H1 (cell line): ENCODE measurements around the gene MAP4K4. TPM values are rescaled to one million over a fixed set of nuclear protein-coding genes. Genes with fewer than 3 reads are reported as not detected.
A peak's percentile ranks its signal among the peaks of the same experiment; 100 is the strongest.

ENCODE experiments used
- CTCF ChIA-PET: fragments of 300-600 bp; sonication (Branson Sonifier 250); formaldehyde crosslinking; loops from one replicate; lab custom pipeline; 2021; ENCODE audit not compliant: partially characterized antibody; lab: Charles Lee
- POLR2A ChIA-PET: fragments of 300-600 bp; sonication (Branson Sonifier 250); formaldehyde crosslinking; loops from one replicate; lab custom pipeline; 2021; ENCODE audit warnings: inconsistent platforms; ENCODE audit not compliant: partially characterized antibody; lab: Charles Lee
- DNase-seq, 2 experiments: peaks; one replicate each; pipeline versions ENCODE4 v3.0.0 to v3.0.0-alpha.2; 2010 to 2022; ENCODE audit warnings: low spot score in 2 of 2, low read depth in 1 of 2, mixed read lengths in 1 of 2
- FAIRE-seq: peaks from 2 replicates; lab custom pipeline; 2011; peaks lifted over from hg19 to GRCh38; lab: Jason Lieb, UNC
- H2AFZ ChIP-seq: 2 replicates; pipeline ENCODE4 v1.8.1; 2012; ENCODE audit warnings: low read length, inconsistent platforms
- H2AK5ac ChIP-seq: 2 replicates; pipeline ENCODE4 v1.6.1; 2013; ENCODE audit warnings: low read depth, low read length
- H2BK120ac ChIP-seq: replicated peaks from 2 replicates; pipeline ENCODE3; 2013; ENCODE audit warnings: low read depth, low read length, inconsistent platforms
- H2BK12ac ChIP-seq: 2 replicates; pipeline ENCODE4 v1.6.1; 2013; ENCODE audit warnings: low read depth, low read length
- H2BK15ac ChIP-seq: 2 replicates; pipeline ENCODE4 v1.6.1; 2013; ENCODE audit warnings: low read length
- H2BK20ac ChIP-seq: 2 replicates; pipeline ENCODE4 v1.6.1; 2013; ENCODE audit warnings: low read length
- H2BK5ac ChIP-seq: 2 replicates; pipeline ENCODE4 v1.6.1; 2013; ENCODE audit warnings: low read depth, low read length
- H3K14ac ChIP-seq: 2 replicates; pipeline ENCODE4 v1.6.1; 2013; ENCODE audit warnings: inconsistent platforms; ENCODE audit not compliant: insufficient read length
- H3K18ac ChIP-seq: 2 replicates; pipeline ENCODE4 v1.6.1; 2013; ENCODE audit warnings: low read length; ENCODE audit errors: extremely low read depth
- H3K23ac ChIP-seq: 2 replicates; pipeline ENCODE4 v1.6.1; 2013; ENCODE audit warnings: inconsistent platforms; ENCODE audit not compliant: insufficient read length
- H3K23me2 ChIP-seq: 2 replicates; pipeline ENCODE4 v1.6.1; 2013; ENCODE audit warnings: low read depth, low read length
- H3K27ac ChIP-seq: 2 replicates; pipeline ENCODE4 v1.6.1; 2011; ENCODE audit warnings: low read depth, low read length, inconsistent platforms
- H3K27me3 ChIP-seq, 4 experiments: replicated peaks in 1 of 4; 1 replicate in 1 of 4; 2 replicates in 3 of 4; pipeline versions ENCODE4 v1.6.1 to v1.8.1; 2011 to 2013; ENCODE audit warnings: low read length in 3 of 4, mild to moderate bottlenecking in 3 of 4, inconsistent platforms in 2 of 4, mixed read lengths in 2 of 4, moderate library complexity in 1 of 4; ENCODE audit not compliant: control insufficient read depth in 3 of 4, insufficient read depth in 3 of 4; ENCODE audit errors: extremely low read depth in 1 of 4
- H3K36me3 ChIP-seq, 4 experiments: 2 replicates each; pipeline versions ENCODE4 v1.6.1 to v1.8.1; 2011 to 2013; ENCODE audit warnings: mild to moderate bottlenecking in 4 of 4, low read length in 3 of 4, moderate library complexity in 2 of 4, control low read depth in 1 of 4, inconsistent platforms in 1 of 4; ENCODE audit not compliant: insufficient read depth in 4 of 4, control insufficient read depth in 2 of 4
- H3K4ac ChIP-seq: replicated peaks from 2 replicates; pipeline ENCODE3; 2013; ENCODE audit warnings: low read length, low read depth, mixed read lengths, inconsistent platforms; ENCODE audit not compliant: insufficient read length
- H3K4me1 ChIP-seq, 4 experiments: replicated peaks in 1 of 4; 1 replicate in 1 of 4; 2 replicates in 3 of 4; pipeline versions ENCODE4 v1.6.1 to v1.8.1; 2011 to 2013; ENCODE audit warnings: low read length in 3 of 4, inconsistent platforms in 2 of 4, mixed read lengths in 1 of 4; ENCODE audit not compliant: insufficient read depth in 4 of 4, control insufficient read depth in 3 of 4
- H3K4me2 ChIP-seq, 2 experiments: 2 replicates each; pipeline versions ENCODE4 v1.6.1 to v1.8.1; 2011 to 2013; ENCODE audit warnings: low read depth in 2 of 2, low read length in 2 of 2, control low read depth in 1 of 2, inconsistent platforms in 1 of 2, mild to moderate bottlenecking in 1 of 2; ENCODE audit not compliant: insufficient read depth in 1 of 2
- H3K4me3 ChIP-seq, 4 experiments: fragments of 200-600, 300-600 bp in 1 of 4; sonication (generic), shearing (Covaris generic), sonication (Bioruptor Twin) in 1 of 4; 2 replicates each; pipeline versions ENCODE4 v1.5.1 to v1.8.1; 2011 to 2016; ENCODE audit warnings: low read length in 4 of 4, low read depth in 3 of 4, control low read depth in 2 of 4, inconsistent platforms in 2 of 4, mild to moderate bottlenecking in 2 of 4, mixed read lengths in 1 of 4, moderate library complexity in 1 of 4; ENCODE audit not compliant: insufficient read depth in 2 of 4; ENCODE audit errors: extremely low read depth in 1 of 4
- H3K56ac ChIP-seq: replicated peaks from 2 replicates; pipeline ENCODE3; 2013; ENCODE audit warnings: low read depth, mild to moderate bottlenecking, mixed read lengths, low read length, inconsistent platforms; ENCODE audit not compliant: insufficient read length
- H3K79me1 ChIP-seq: 2 replicates; pipeline ENCODE4 v1.6.1; 2013; ENCODE audit warnings: low read depth, low read length, control low read depth
- H3K79me2 ChIP-seq, 2 experiments: 2 replicates each; pipeline versions ENCODE4 v1.6.1 to v1.8.1; 2012 to 2013; ENCODE audit warnings: low read length in 2 of 2, mild to moderate bottlenecking in 2 of 2, inconsistent platforms in 1 of 2; ENCODE audit not compliant: insufficient read depth in 2 of 2, control insufficient read depth in 1 of 2
- H3K9ac ChIP-seq, 4 experiments: replicated peaks in 1 of 4; 1 replicate in 1 of 4; 2 replicates in 3 of 4; pipeline versions ENCODE4 v1.6.1 to v1.8.1; 2011 to 2013; ENCODE audit warnings: low read depth in 3 of 4, low read length in 3 of 4, control low read depth in 2 of 4, mild to moderate bottlenecking in 2 of 4, moderate library complexity in 2 of 4, inconsistent platforms in 1 of 4; ENCODE audit errors: extremely low read depth in 1 of 4
- H3K9me3 ChIP-seq, 2 experiments: 2 replicates each; pipeline versions ENCODE4 v1.6.1 to v1.8.1; 2012 to 2013; ENCODE audit warnings: mild to moderate bottlenecking in 2 of 2, moderate library complexity in 2 of 2, control low read depth in 1 of 2, inconsistent platforms in 1 of 2, low read depth in 1 of 2, low read length in 1 of 2, mixed read lengths in 1 of 2; ENCODE audit not compliant: insufficient read depth in 2 of 2
- H4K20me1 ChIP-seq, 2 experiments: replicated peaks in 1 of 2; 2 replicates each; pipeline versions ENCODE3 to v1.8.1; 2011 to 2013; ENCODE audit warnings: inconsistent platforms in 2 of 2, low read length in 2 of 2, mild to moderate bottlenecking in 1 of 2; ENCODE audit not compliant: insufficient read depth in 2 of 2, control insufficient read depth in 1 of 2
- H4K5ac ChIP-seq: 2 replicates; pipeline ENCODE4 v1.6.1; 2013; ENCODE audit warnings: low read length, low read depth, mixed read lengths, inconsistent platforms; ENCODE audit not compliant: insufficient read length
- H4K8ac ChIP-seq: 2 replicates; pipeline ENCODE4 v1.8.0; 2013; ENCODE audit warnings: mild to moderate bottlenecking, moderate library complexity, low read length, inconsistent platforms; ENCODE audit not compliant: insufficient read depth; ENCODE audit errors: extremely low read depth
- H4K91ac ChIP-seq: replicated peaks from 2 replicates; pipeline ENCODE3; 2013; ENCODE audit warnings: low read length, mixed read lengths, inconsistent platforms; ENCODE audit not compliant: insufficient read length
- BCL11A ChIP-seq, 2 experiments: IDR thresholded peaks; one replicate each; pipeline ENCODE4 v1.6.1; 2011; ENCODE audit warnings: low read depth in 2 of 2, low read length in 2 of 2, mild to moderate bottlenecking in 2 of 2
- CHD1 ChIP-seq: IDR thresholded peaks from 2 replicates; pipeline ENCODE4 v1.6.1; 2012; ENCODE audit warnings: low read depth, low read length, improper control_type of control experiment
- EGR1 ChIP-seq: IDR thresholded peaks from 2 replicates; pipeline ENCODE4 v1.6.1; 2011; ENCODE audit warnings: low read depth, low read length, borderline replicate concordance
- EZH2 ChIP-seq: fragments of 200-600 bp; sonication (generic); IDR thresholded peaks from 2 replicates; pipeline ENCODE4 v1.7.1; 2012; ENCODE audit warnings: low read depth, mild to moderate bottlenecking, moderate library complexity, low read length, inconsistent platforms; ENCODE audit not compliant: severe bottlenecking
- JUN ChIP-seq: IDR thresholded peaks from 2 replicates; pipeline ENCODE4 v1.6.1; 2011; ENCODE audit warnings: low read depth, mild to moderate bottlenecking, improper control_type of control experiment, low read length
- MAX ChIP-seq: IDR thresholded peaks from 2 replicates; pipeline ENCODE4 v1.6.1; 2012; ENCODE audit warnings: inconsistent platforms
- PHF8 ChIP-seq: fragments of 200-600 bp; sonication (generic); conservative IDR thresholded peaks from 2 replicates; pipeline ENCODE4 v1.7.1; 2012; ENCODE audit warnings: low read depth, mild to moderate bottlenecking, inconsistent platforms, low read length, moderate library complexity
- POLR2AphosphoS5 ChIP-seq: IDR thresholded peaks from 2 replicates; pipeline ENCODE4 v1.6.1; 2011; ENCODE audit warnings: low read depth, low read length
- RAD21 ChIP-seq, 2 experiments: IDR thresholded peaks in 1 of 2; conservative IDR thresholded peaks in 1 of 2; 2 replicates each; pipeline ENCODE4 v1.6.1; 2011; ENCODE audit warnings: low read depth in 2 of 2, low read length in 2 of 2, improper control_type of control experiment in 1 of 2, inconsistent platforms in 1 of 2, mild to moderate bottlenecking in 1 of 2, moderate library complexity in 1 of 2
- RFX5 ChIP-seq: IDR thresholded peaks from 2 replicates; pipeline ENCODE4 v1.6.1; 2011; ENCODE audit warnings: low read depth, low read length, improper control_type of control experiment, borderline replicate concordance
- RXRA ChIP-seq: IDR thresholded peaks from 2 replicates; pipeline ENCODE4 v1.6.1; 2011; ENCODE audit warnings: low read depth, mild to moderate bottlenecking, low read length, moderate library complexity; ENCODE audit not compliant: insufficient read depth
- SP1 ChIP-seq: IDR thresholded peaks from 2 replicates; pipeline ENCODE4 v1.6.1; 2011; ENCODE audit warnings: low read depth, low read length
- WGBS, 2 experiments: shearing (Covaris generic) in 1 of 2; methylation state at CpG; one replicate each; pipeline versions ENCODE4 v1.1.6 to v1.1.7; 2013 to 2015; ENCODE audit warnings: low lambda C conversion rate in 2 of 2, mixed read lengths in 2 of 2, inconsistent platforms in 1 of 2, low coverage in 1 of 2, missing lambda C conversion rate in 1 of 2; ENCODE audit not compliant: insufficient replicate concordance in 2 of 2, insufficient coverage in 1 of 2, insufficient read length in 1 of 2; ENCODE audit errors: extremely low coverage in 1 of 2, missing lambda C conversion rate in 1 of 2; 5-methylcytosine and 5-hydroxymethylcytosine counted together
- polyA plus RNA-seq, 7 experiments: library from polyadenylated mRNA; depleted of rRNA in 3 of 7; stranded (reverse) in 5 of 7; unstranded in 2 of 7; fragments of >200 nt in 5 of 7; fragments of 200-250 nt in 2 of 7; gene quantifications; 1 replicate in 5 of 7; 2 replicates in 1 of 7; 4 replicates in 1 of 7; pipeline versions ENCODE4 v1.2.1 to v1.2.3, GENCODE V29; 2011 to 2013; ENCODE audit warnings: missing spikeins in 2 of 7, mixed read lengths in 2 of 7
- total RNA-seq: library from RNA; stranded (reverse); fragmentation: NEBNext Ultra II Directional; extraction: Animal tissue kit (Norgen Biotek cat#: 25700); gene quantifications from 2 replicates; pipeline ENCODE4 v1.2.1, GENCODE V29; 2021

MAP4K4 gene
- total and polyA plus RNA-seq, 2 of the 8 experiments (the other 6 are each of a cell fraction or from before 2014, with no cell fraction given): 53.2 to 138 TPM

- ChIA-PET POLR2A (no interaction called here), CTCF (interaction anchor here (1.1 to 2.4 kb wide), 3 partner anchors 8 to 261 kb away, joined by 3 to 20 read pairs (median 4); no protein-coding TSS in a partner anchor)
- no peak overlapping the region for H3K4me2 ChIP-seq
Measured at GRCh38 chr2:101892377-101892776, 194.9 kb downstream of the MAP4K4 start.

More at GRCh38 chr2:101892377-101892776, 194.9 kb downstream of the MAP4K4 start:
- FAIRE-seq: no peak
- no peak overlapping the region for H3K56ac ChIP-seq
- no peak overlapping the region for H2BK20ac ChIP-seq
- no peaks in the 10 kb centered on the region for H3K79me2 ChIP-seq
- H2AK5ac ChIP-seq: no peak overlapping the region
- no peaks in the 10 kb centered on the region for H3K23me2 ChIP-seq
- H2BK12ac ChIP-seq: no peak overlapping the region
- no peak overlapping the region for H3K4ac ChIP-seq
- H3K27me3 ChIP-seq: no peaks in the 10 kb centered on the region
- H3K4me3 ChIP-seq: peak overlapping the region in 1 of 4 experiments; percentile 34; a peak in 1 of 8 replicates
- TF ChIP-seq MAX (no peak), SP1 (no peak), RAD21 (IDR thresholded peaks at IDR 0.05 in 1 of 2, conservative IDR thresholded peaks at IDR 0.05 in 1 of 2; ENCODE audit: low read depth in 2 of 2, low read length in 2 of 2) (no peak), PHF8 (no peak), CHD1 (no peak), RXRA (no peak), BCL11A (IDR thresholded peaks at IDR 0.05; ENCODE audit: low read depth in 2 of 2, low read length in 2 of 2) (no peak), EZH2 (no peak), JUN (no peak), EGR1 (no peak), POLR2AphosphoS5 (no peak), RFX5 (no peak)
- DNase-seq: no peak
- H4K5ac ChIP-seq: no peak overlapping the region
- peak overlapping the region; percentile 61; the same call in 1 of the 2 replicates for H2BK5ac ChIP-seq
- H4K8ac ChIP-seq: no peak overlapping the region
- H3K18ac ChIP-seq: no peak overlapping the region
- no peak overlapping the region for H3K14ac ChIP-seq
- H3K79me1 ChIP-seq: no peaks in the 10 kb centered on the region
- no peaks in the 10 kb centered on the region for H4K20me1 ChIP-seq
- H3K36me3 ChIP-seq: peaks cover 3 to 50% (median 22%) of the 10 kb centered on the region in 4 experiments; a peak in 7 of 8 replicates
- H3K4me1 ChIP-seq: peaks cover 3 to 15% (median 7%) of the 10 kb centered on the region in 4 experiments
- no peak overlapping the region for H3K27ac ChIP-seq
- no peak overlapping the region for H3K9ac ChIP-seq
- no peak overlapping the region for H2BK15ac ChIP-seq
- no peak overlapping the region for H2AFZ ChIP-seq
- 0 out of 4 replicates have a peak, but pooled peaks cover 0 to 2% of the 10 kb centered on the region in 2 experiments for H3K9me3 ChIP-seq
- WGBS, 2 experiments: 90% methylated on average over 3 of the region's 3 CpGs; no CpG with 5 or more reads in 1 of the 2 experiments
- H3K23ac ChIP-seq: no peak overlapping the region
- no peak overlapping the region for H4K91ac ChIP-seq
- H2BK120ac ChIP-seq: no peak overlapping the region
